ENCODE data around the gene UBXN1. TPM values are rescaled to one million over a fixed set of nuclear protein-coding genes. Genes with fewer than 3 reads are reported as not detected.

UBXN1 gene, protein sequence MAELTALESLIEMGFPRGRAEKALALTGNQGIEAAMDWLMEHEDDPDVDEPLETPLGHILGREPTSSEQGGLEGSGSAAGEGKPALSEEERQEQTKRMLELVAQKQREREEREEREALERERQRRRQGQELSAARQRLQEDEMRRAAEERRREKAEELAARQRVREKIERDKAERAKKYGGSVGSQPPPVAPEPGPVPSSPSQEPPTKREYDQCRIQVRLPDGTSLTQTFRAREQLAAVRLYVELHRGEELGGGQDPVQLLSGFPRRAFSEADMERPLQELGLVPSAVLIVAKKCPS
- total RNA-seq, result 88.9 TPM
- long read RNA-seq, transcript UBXN1-202 (9 exons, 1,153 nt), result major isoform, 53 of 73 reads
- long read RNA-seq, partial matches to known transcripts, result 9 of 73 reads
- long read RNA-seq, other reads (novel, unspliced or antisense), result 0 of 73 reads

DNA sequence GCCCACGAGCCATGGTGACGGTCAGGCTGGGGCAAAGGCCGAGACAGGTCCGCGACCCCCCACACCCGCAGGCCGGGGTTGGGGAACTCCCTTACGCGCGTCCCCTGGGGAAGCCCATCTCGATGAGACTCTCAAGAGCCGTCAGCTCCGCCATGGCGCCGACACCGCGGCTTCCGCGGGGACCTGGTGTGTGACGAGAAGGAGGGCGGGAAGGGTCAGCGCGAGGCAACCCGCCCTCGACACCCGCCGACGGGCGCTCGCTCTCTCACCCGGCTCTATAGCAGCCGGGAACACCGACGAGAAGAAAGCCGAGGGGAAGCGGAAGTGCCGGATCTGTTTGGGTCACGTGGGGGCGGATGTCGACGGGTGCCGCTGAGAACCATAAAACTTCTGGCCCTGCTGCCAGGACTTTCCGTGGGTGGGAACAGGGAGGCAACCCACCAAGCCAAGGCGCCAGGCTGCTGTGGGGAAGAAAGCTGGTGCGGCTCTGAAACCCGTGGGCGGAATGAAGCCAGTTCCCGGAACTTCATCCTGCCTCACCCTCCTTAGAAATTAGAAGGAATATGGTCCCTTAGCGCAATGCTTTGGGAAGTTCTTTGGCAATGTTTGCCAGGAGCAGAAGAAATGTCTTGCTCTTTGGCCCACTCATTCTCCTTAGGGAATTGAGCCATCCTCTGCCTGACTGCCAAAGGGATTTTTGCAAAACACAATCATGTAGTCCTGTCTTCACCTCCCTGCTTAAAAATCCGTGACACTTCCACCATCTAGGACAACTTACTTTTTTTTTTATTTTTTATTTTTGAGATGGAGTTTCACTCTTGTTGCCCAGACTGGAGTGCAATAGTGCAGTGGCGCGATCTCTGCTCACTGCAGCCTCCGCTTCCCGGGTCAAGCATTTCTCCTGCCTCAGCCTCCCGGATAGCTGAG is at the start of gene UBXN1:
Gene UBXN1 (minus strand): TSS at position 304 of the 927 bp plus-strand sequence. CDS start 150 bp downstream, at position 154.
- intact Hi-C loops (cut with DNase I), result loop anchor here (5.0 kb wide), 1 partner anchor 277 kb away; no protein-coding TSS in a partner anchor
- ATAC-seq (peak; percentile 89), DNase-seq (ENCODE audit: missing footprints) (peak; percentile 95)

DNA sequence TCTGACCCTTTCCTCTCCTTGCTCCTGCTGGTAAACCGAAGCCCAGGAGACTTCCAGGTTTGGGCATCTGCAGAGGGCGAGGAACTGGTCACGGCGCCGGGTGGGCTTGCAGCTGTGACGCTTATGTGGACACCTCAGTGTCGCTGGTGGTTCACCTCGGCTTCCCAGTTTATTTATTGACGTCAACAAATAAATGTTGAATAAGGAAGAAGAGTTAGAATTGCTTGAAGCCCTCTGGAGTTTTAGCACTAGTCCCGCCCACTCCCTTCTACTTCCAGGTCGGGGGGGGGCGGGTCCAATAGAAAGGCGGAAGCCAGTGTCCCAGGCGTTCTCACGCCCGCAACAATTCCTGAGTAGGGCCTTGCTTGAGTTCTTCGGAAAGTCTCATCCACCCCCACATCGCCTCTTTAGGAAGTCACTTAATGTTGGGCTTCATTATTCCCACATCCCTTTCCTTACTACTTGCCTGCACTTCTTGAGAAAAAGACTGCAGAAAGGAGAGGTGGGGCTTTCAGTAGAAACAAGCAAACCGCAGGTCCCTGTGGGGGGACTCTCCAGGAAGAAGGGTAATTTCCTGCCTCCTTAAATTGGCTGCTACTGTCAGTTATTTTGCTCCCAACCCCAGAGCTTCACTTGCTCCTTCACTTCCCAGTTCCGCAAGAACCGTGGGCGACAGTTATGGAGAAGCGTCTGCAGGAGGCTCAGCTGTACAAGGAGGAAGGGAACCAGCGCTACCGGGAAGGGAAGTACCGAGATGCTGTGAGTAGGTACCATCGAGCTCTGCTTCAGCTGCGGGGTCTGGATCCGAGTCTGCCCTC is 49.5 kb upstream of the UBXN1 start, which contains the start of gene TTC9C:
Gene TTC9C (plus strand): TSS at position 316 of the 818 bp plus-strand sequence. CDS start 363 bp downstream, at position 679.
- DNase-seq (ENCODE audit: missing footprints) (peak; percentile 93), ATAC-seq (peak; percentile 71)
- intact Hi-C loops (cut with DNase I), result loop anchor here (2.0 to 5.0 kb wide), 4 partner anchors 58 to 129 kb away; partner anchors contain the start of genes C11orf98, CSKMT, STX5 and TEX54

DNA sequence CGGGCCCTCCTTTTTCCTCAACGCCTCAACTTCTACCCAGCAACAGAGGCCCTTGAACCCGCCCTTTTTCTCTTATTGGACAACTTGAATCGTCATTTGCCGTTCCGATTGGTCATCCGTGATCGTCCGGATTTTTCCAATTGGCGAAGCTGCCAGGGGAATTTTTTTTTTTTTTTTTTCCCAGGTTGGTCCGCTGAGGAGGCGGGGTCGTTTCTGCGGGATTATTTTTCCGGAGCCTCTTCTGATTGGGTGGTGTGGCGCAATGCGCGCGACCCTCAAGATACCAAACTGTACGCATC is 48.9 kb upstream of the UBXN1 start:
- no peak for DNase-seq (ENCODE audit: missing footprints)
- peak; percentile 83 for ATAC-seq
- intact Hi-C loops (cut with DNase I), result loop anchor here (1.0 to 5.0 kb wide), 6 partner anchors 19 to 129 kb away; partner anchors contain the start of genes C11orf98, CSKMT, STX5 and TEX54

DNA sequence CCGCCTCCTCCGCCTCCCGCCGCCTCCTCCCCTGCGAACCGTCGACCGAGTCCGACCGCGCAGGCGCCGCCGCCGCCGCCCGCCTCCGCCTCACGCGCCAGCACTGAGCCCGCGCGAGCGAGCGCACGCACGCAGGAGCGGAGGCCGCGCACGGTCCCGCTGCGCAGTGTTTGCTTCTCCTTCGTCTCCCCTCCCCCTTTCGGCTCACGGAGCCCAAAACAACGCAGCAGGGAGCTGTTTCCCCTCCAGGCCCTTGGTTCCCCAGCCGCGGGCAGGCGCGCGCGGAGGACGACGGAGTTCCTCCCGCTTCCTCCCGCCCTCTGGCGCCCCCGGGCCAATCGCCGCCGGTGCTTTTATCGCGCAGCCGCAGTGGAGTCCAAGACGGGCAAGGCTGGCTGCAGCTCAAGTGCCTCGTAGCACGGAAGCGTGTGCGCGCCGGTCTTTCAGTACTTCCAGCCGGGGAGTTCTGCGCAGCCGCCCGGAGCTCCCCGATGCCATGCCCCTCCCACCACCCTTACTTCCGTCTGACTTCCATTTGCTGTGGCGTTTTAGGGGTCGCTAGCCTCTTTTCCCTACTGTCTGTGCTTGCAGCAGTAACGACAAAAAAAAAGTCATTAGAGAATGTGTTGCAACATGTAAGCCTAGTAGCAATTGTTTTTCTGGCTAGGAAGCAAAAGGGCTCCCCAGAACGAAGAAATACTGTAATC is 48.4 kb upstream of the UBXN1 start, which contains the start of gene HNRNPUL2:
Gene HNRNPUL2 (minus strand): TSS at position 293 of the 707 bp plus-strand sequence. CDS start 301 bp downstream, outside the sequence.
- intact Hi-C loops (cut with DNase I), result loop anchor here (1.0 to 5.0 kb wide), 5 partner anchors 19 to 130 kb away; partner anchors contain the start of genes C11orf98, CSKMT, STX5 and TEX54
- ATAC-seq (peak; percentile 94), DNase-seq (ENCODE audit: missing footprints) (peak; percentile 99)

DNA sequence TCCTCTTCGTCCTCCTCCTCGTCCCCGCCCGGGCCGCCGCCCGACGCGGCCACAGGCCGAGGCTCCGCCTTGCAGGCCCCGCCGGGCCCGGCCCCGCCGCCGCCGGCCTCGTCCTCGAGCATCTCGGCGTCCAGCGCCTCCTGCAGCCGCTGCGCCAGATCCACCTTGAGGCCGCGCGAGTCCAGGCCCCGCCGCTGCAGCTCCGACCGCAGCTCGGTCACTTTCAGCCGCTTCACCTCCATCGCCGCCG is 48.0 kb upstream of the UBXN1 start:
- ATAC-seq, result peak; percentile 5
- no peak for DNase-seq (ENCODE audit: missing footprints)
- intact Hi-C loops (cut with DNase I), result loop anchor here (1.0 to 5.0 kb wide), 5 partner anchors 18 to 130 kb away; partner anchors contain the start of genes C11orf98, CSKMT, STX5 and TEX54

DNA sequence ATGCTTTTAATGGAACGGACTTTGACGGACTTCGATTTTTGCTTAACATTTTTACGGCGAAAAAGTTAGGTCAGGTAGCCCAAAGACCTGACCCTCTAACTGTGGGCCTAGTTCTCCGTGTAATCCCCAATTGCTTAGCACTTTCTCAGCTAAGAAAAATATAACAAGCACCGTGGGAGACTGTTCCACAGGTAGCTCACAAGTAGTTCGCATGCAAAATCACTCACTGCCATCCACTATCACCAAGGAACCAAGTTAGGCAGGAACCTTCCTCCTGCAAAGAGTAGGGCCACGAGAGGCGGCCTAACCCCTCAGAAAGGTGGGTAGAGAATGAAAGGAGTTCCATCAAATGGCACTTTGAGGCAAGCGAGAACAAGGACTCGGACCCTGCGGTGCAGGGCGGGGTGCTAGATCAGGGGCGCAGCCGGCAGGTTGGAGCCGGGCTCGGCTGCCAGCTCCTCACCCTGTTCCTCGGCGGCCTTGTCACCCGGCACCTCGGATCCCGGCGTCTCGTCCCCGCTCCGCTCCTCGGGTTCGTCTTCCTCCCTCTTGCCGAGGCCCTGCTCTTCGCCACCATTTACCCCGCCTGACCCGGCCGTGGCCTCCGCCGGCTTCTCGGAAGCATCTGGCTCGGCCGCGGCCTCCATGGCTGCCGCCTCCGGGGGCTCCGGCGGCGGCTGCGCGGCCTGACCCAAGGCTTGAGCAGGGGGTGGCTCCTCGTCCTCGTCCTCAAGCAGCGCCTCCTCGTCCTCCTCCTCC is 47.5 kb upstream of the UBXN1 start:
- ATAC-seq (no peak), DNase-seq (ENCODE audit: missing footprints) (no peak)
- intact Hi-C loops (cut with DNase I), result loop anchor here (2.0 to 5.0 kb wide), 4 partner anchors 18 to 131 kb away; partner anchors contain the start of genes C11orf98, CSKMT, STX5 and TEX54

DNA sequence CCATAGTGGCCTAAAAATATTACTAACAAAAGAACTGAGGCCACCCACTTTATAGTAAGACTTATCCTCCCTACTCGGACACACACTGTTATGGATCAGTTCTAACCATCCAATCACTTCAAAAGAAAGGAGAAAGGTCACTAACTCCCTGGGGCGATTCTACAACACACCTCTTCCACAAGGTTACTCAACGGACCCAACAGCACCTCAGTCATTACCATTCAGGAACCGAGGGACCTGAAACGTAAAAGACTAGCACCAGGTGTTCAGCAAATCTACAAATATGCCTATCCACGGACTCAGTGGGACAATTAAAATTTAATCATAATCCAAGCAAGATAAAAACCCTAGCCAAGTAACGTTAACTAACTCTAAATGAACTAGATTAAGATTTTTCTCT is 46.8 kb upstream of the UBXN1 start:
- DNase-seq (ENCODE audit: missing footprints) (no peak), ATAC-seq (no peak)
- intact Hi-C loops (cut with DNase I), result loop anchor here (2.0 to 5.0 kb wide), 4 partner anchors 17 to 132 kb away; partner anchors contain the start of genes C11orf98, CSKMT, STX5 and TEX54

DNA sequence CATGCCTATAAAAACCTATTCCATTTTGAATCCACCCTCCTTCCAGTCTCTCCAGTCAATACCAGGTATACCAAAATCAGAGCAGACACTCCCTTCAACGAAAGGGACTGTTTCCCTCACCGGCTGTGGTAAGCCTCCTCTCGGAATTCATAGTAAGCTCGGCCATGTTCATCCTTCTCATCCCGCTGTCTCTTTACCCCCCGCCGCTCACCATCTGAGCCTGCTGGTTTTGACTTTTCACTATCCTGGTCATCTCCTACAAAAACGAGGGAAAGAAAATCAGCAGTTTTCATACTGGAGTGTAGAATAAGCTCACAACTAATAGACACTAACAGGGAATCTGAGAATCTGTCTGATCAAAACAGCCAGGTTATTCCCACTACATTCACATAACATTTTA is 45.3 kb upstream of the UBXN1 start:
- ATAC-seq (no peak), DNase-seq (ENCODE audit: missing footprints) (no peak)
- intact Hi-C loops (cut with DNase I), result no loop called here

DNA sequence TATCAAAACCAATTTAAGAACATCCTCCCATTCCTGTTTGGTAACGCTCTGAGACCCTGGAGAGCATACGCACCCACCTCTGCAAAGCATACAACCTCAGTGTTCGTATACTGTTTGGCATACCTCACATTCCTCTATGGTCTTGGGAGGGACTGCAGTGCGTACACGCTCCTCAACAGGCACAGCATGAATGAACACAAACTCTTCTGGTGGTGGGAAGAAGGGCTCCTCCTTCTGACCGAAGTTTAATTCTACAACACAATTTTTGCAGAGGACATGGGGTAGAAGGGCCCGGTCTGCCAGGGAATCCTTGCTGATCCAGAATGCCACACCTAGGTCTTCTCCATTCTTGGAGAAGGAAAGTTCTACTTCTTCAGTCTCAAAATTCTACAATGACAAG is 43.1 kb upstream of the UBXN1 start:
- intact Hi-C loops (cut with DNase I), result no loop called here

DNA sequence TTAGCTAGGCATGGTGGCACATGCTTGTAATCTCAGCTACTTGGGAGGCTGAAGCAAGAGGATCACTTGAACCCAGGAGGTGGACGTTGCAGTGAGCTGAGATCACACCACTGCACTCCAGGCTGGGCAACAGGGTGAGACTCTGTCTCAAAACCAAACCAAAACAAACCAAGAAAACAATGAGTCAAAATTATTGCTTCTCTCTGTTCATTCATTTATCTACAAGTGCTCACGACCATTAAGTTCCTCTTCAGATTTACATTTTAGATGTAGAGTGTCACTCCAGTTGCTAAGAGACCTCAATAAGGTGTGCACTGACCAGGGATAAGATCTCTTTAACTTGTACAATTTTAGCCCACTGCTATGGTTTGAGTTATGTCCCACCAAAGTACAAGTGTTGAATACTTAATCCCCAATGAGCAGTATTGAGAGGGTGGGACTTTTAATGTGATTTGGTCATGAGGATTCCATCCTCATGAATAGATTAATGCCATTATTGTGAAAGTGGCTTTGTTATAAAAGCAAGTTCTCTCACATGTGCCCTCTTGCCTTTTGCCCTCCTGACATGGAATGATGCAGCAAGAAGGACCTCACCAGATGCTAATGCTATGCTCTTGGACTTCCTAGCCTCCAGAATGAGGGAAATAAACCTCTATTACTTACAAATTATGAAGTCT is 40.6 kb upstream of the UBXN1 start:
- intact Hi-C loops (cut with DNase I), result no loop called here
- no peak for ATAC-seq

More for the DNA sequence above, 43.1 kb upstream of the UBXN1 start:
- DNase-seq (ENCODE audit: missing footprints) (no peak), ATAC-seq (no peak)

DNA sequence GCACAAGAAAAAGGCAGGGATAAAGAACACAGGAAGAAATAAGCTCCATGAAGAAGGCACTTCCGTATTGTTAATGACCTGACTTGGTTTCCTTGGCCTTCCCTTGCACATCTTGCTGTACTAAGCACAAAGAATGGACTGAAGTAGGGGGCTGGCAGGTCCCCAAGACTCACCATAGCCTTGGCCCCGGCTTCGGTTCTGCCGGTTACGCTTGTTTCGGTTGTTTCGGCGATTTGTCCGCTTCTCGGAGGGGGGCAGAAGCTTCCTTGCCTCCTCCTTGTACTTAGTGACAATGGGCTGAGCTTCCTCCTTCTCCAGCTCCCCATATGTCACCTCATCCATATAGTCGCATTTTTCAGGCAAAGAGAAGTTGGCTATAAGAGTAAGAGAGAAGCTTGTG is 37.9 kb upstream of the UBXN1 start:
- intact Hi-C loops (cut with DNase I), result no loop called here
- DNase-seq (ENCODE audit: missing footprints) (no peak), ATAC-seq (no peak)

More for the DNA sequence above, 40.6 kb upstream of the UBXN1 start:
- DNase-seq (ENCODE audit: missing footprints), result no peak

DNA sequence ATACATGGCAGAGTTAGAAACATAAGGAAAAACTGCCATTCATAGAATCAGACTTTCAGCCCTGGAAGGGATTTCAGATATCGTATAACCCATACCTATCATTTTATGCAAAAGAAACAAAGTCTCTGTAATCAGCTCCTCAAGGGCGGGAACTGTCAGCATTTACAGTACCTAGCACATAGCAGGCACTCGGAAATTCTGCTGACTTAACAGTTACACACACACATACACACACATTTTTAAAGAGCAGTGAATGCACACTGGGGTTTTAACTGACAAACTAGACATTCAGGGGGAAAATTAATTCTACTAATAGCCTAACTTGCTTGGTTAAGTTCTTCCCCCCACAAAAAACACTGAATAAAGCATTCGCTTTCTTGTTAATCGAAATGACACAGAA is 37.3 kb upstream of the UBXN1 start:
- intact Hi-C loops (cut with DNase I), result no loop called here
- ATAC-seq (no peak), DNase-seq (ENCODE audit: missing footprints) (no peak)

DNA sequence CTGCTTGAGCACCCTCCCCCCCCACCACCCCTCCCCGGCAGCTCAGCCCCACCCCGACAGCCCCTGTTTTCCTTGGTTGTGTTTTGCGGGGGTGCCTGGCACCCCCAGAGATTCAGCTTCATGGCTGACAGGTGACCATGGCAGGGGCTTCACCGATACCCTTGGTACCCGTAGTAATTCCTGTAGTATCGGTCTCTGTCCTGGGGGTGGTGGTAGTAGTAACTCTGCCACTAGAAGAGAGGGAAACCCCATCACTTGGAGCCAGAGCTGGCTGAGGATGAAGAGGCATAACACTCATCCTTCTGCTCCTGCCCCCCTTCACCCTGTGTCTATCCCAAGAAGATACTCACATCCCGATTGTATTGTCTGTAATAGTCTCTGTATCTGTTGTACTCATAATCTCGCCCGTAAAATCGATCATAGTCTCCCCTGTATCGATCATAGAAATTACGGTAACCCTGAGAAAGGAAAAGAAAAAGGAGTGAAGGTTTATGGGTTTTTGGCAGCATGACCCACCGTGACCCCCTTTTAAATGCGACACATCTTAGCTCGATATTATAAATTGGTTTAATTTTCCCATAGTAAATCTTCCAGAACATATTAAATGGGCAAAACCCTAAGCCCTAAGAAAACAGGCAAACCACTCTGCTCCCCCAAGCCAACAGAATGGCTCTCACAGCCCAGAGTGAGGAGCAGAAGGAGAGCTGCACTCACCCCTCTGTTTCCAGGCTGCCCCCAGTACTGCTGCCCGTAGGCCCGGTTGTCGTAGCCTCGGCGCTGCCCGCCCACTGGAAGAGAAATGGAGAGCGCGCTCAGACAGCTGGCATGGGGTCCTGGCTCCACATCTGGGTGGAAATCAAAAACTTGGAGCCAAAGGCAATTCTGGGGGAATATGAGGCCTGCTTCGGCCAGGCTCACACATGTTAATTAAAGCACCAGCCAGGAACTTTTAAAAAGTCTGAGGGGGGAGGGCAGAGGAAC is 36.6 kb upstream of the UBXN1 start:
- ATAC-seq, result no peak
- intact Hi-C loops (cut with DNase I), result no loop called here
- no peak for DNase-seq (ENCODE audit: missing footprints)

DNA sequence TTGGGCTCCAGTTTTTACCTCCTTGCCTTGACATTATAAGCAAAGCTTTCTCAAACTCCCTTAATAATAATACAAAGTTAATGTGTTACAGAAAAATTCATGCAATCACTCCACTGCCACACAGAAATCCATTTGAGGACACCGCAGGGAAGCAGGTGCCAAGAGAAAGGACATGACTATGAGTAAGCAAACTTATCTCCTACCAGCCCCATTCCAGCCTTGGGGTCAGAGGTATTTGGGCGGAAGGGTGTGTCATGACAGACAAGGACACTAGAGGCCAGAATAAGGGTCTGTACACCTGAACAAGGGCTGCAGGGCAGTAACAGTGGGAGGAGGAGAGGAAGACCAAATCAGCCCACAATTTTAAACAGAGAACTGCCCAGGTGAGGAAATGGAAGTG is 34.5 kb upstream of the UBXN1 start:
- no peak for ATAC-seq
- intact Hi-C loops (cut with DNase I), result no loop called here
- no peak for DNase-seq (ENCODE audit: missing footprints)

DNA sequence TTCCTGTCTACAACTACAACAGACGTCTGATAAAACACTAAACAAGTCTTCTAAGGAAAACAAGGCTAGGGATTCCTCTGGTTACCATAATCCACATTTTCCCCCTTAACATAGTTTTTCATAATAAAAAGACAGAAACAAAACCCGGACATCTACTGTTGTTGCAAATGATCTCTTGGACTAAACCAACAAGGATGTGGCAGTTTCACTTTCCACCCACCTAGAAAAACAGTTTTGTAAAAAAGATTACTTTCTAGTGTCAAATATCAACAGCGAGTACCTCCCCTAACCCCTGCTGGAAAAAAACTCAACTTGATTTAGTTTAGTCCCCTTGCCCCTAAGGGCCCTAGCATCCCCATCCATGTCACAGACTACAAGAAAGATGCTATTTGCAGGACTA is 34.0 kb upstream of the UBXN1 start:
- intact Hi-C loops (cut with DNase I), result no loop called here
- DNase-seq (ENCODE audit: missing footprints) (no peak), ATAC-seq (no peak)
